Left ventricle myocardium inferior (tissue), 1 donor: ENCODE measurements around the gene FOXK1. TPM values are rescaled to one million over a fixed set of nuclear protein-coding genes. Genes with fewer than 3 reads are reported as not detected.
"Not testable (repeated sequence)": the region's sequence is repeated elsewhere in the genome, so short reads cannot be mapped to it uniquely, and the experiment has no call there.

Source experiments
- DNase-seq: peaks from one replicate; pipeline ENCODE4 v3.0.0-alpha.2; 2020
- H3K27ac ChIP-seq: fragments of 200-600 bp; replicated peaks from 2 replicates; pipeline ENCODE4 v1.8.0; 2021
- H3K27me3 ChIP-seq: fragments of 200-600 bp; 2 replicates; pipeline ENCODE4 v1.8.0; 2021; ENCODE audit warnings: low read depth
- H3K36me3 ChIP-seq: fragments of 200-600 bp; 2 replicates; pipeline ENCODE4 v1.8.0; 2021
- H3K4me1 ChIP-seq: fragments of 200-600 bp; 2 replicates; pipeline ENCODE4 v1.8.0; 2021
- H3K4me3 ChIP-seq: fragments of 200-600 bp; 2 replicates; pipeline ENCODE4 v1.8.0; 2021; ENCODE audit warnings: mild to moderate bottlenecking, moderate library complexity
- H3K9me3 ChIP-seq: fragments of 200-600 bp; replicated peaks from 2 replicates; pipeline ENCODE4 v1.8.0; 2021
- CTCF ChIP-seq: fragments of 200-600 bp; IDR thresholded peaks from 2 replicates; pipeline ENCODE4 v1.8.0; 2021; ENCODE audit warnings: antibody characterized with exemption, mild to moderate bottlenecking, borderline replicate concordance
- intact Hi-C: fragments of 100-400 bp; cut with micrococcal nuclease; formaldehyde crosslinking; loops from one replicate; pipeline ENCODE4 v1.11.0; 2022
- total RNA-seq: library from RNA; stranded (reverse); fragmentation: NEBNext Ultra II Directional; extraction: Animal tissue kit (Norgen Biotek cat#: 25700); gene quantifications from one replicate; pipeline ENCODE4 v1.2.1, GENCODE V29; 2021
- donor health status: DM: no; HTN: yes; CAD: no; lungs with severe emphysema.

The FOXK1 gene
- total RNA-seq, 1 donor from 2014 or later = 18.3 TPM

GRCh38 chr7:4668510-4668847 is 13.6 kb upstream of the FOXK1 start:
- no peaks in the 10 kb centered on the region for H3K4me1 ChIP-seq
- no peak overlapping the region for H3K4me3 ChIP-seq
- no peaks in the 10 kb centered on the region for H3K36me3 ChIP-seq
- H3K27ac ChIP-seq = no peak overlapping the region
- H3K9me3 ChIP-seq = peaks cover 4% of the 10 kb centered on the region
- no peak for DNase-seq
- intact Hi-C loops = no loop called here
- no peak for TF ChIP-seq CTCF
- no peaks in the 10 kb centered on the region for H3K27me3 ChIP-seq

DNA sequence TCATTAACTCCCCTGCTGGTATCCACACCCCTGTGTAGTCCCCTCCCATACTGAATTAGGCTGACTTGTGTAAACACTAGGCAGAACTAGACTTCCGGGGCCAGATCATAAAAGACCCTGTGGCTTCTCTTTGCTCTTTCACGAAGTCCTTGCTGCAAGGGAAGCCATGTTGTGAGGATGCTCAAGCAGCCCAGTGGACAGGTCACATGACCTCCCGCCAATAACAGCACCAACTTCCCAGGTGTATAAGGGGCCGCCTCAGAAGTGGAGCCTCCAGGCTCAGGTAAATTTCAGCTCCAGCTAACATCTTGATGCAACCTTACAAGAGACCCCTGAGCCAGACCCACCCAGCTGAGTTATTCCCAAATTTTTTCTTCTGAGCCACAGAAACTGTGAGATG is 11.3 kb upstream of the FOXK1 start:
- no peak overlapping the region for H3K4me3 ChIP-seq
- intact Hi-C loops = no loop called here
- no peak overlapping the region for H3K27ac ChIP-seq
- no peak for TF ChIP-seq CTCF
- H3K9me3 ChIP-seq = peaks cover 19% of the 10 kb centered on the region
- H3K4me1 ChIP-seq = no peaks in the 10 kb centered on the region
- H3K27me3 ChIP-seq = no peaks in the 10 kb centered on the region
- no peaks in the 10 kb centered on the region for H3K36me3 ChIP-seq
- DNase-seq = no peak

GRCh38 chr7:4675771-4676367 is 6.2 kb upstream of the FOXK1 start:
- Histone ChIP-seq H3K36me3 (no peaks in the 10 kb centered on the region), H3K4me3 (no peak overlapping the region), H3K9me3 (peaks cover 17% of the 10 kb centered on the region), H3K27ac (no peak overlapping the region), H3K27me3 (no peaks in the 10 kb centered on the region), H3K4me1 (no peaks in the 10 kb centered on the region)
- no peak for DNase-seq
- TF ChIP-seq CTCF = no peak
- intact Hi-C loops = no loop called here

GRCh38 chr7:4677518-4677917 is 4.6 kb upstream of the FOXK1 start:
- DNase-seq, H3K27ac ChIP-seq, intact Hi-C loops, H3K4me1 ChIP-seq, H3K36me3 ChIP-seq, H3K4me3 ChIP-seq, H3K27me3 ChIP-seq: not testable (repeated sequence)
- peaks cover 15% of the 10 kb centered on the region for H3K9me3 ChIP-seq

- H3K9me3 ChIP-seq = no peaks in the 10 kb centered on the region
- peaks cover 39% of the 10 kb centered on the region for H3K4me1 ChIP-seq
- no peak for TF ChIP-seq CTCF
- peak overlapping the region; percentile 97 for H3K4me3 ChIP-seq
- intact Hi-C loops = loop anchor here (5.0 to 10.0 kb wide), 2 partner anchors 39 to 63 kb away; no protein-coding TSS in a partner anchor
- H3K36me3 ChIP-seq = peaks cover 3% of the 10 kb centered on the region
- DNase-seq = no peak
- peak overlapping the region; percentile 85 for H3K27ac ChIP-seq
- H3K27me3 ChIP-seq = no peaks in the 10 kb centered on the region
Observed at GRCh38 chr7:4681218-4681851, 760 bp upstream of the FOXK1 start.

DNA sequence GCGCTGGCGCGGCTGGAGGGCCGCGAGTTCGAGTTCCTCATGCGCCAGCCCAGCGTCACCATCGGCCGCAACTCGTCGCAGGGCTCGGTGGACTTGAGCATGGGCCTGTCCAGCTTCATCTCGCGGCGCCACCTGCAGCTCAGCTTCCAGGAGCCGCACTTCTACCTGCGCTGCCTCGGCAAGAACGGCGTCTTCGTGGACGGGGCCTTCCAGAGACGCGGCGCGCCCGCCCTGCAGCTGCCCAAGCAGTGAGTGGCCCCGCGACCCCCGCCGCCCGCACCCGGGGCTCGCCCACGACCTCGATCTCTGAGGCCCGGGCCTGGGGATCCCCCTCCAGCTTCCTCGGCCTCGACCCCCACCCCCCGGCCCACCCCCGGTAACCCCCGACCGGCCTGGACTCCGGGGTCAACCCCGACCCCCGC is 537 bp downstream of the FOXK1 start:
- H3K9me3 ChIP-seq = no peaks in the 10 kb centered on the region
- intact Hi-C loops = loop anchor here (5.0 to 10.0 kb wide), 2 partner anchors 40 to 62 kb away; no protein-coding TSS in a partner anchor
- peaks cover 51% of the 10 kb centered on the region for H3K4me1 ChIP-seq
- peaks cover 3% of the 10 kb centered on the region for H3K36me3 ChIP-seq
- H3K4me3 ChIP-seq = peak overlapping the region; percentile 97
- TF ChIP-seq CTCF = no peak
- H3K27ac ChIP-seq = peak overlapping the region; percentile 93
- DNase-seq = peak; percentile 61
- no peaks in the 10 kb centered on the region for H3K27me3 ChIP-seq
